OCI-LY1 (cell line): ENCODE data around the gene FBRSL1.

Experiments used
- CTCF ChIP-seq: fragments of 200-600 bp; sonication (generic), shearing (Covaris generic); IDR thresholded peaks from 2 replicates; pipeline ENCODE4 v1.5.1; 2017; ENCODE audit warnings: mild to moderate bottlenecking, antibody characterized with exemption, low read length, moderate library complexity, mixed read lengths
- EZH2 ChIP-seq: fragments of 200-600 bp; sonication (generic), shearing (Covaris generic); IDR thresholded peaks from 2 replicates; pipeline ENCODE4 v1.8.0; 2017; ENCODE audit warnings: borderline replicate concordance, mixed run types, mild to moderate bottlenecking, antibody characterized with exemption, low read length, moderate library complexity, mixed read lengths

GRCh38 chr12:132479938-132480622 is 9.9 kb upstream of the FBRSL1 start:
- no peak for TF ChIP-seq EZH2
- no peak for TF ChIP-seq CTCF
